HG03103 (cell line): ENCODE data around the gene IRAK3.
"Not testable (repeated sequence)": the region's sequence is repeated elsewhere in the genome, so short reads cannot be mapped to it uniquely, and the experiment has no call there.

Experiments used
- ATAC-seq: cut with Tn5 transposase; IDR thresholded peaks from one replicate; pipeline ENCODE4 v1.9.1; 2021; ENCODE audit warnings: low read depth; ENCODE audit not compliant: unreplicated experiment

IRAK3 gene

DNA sequence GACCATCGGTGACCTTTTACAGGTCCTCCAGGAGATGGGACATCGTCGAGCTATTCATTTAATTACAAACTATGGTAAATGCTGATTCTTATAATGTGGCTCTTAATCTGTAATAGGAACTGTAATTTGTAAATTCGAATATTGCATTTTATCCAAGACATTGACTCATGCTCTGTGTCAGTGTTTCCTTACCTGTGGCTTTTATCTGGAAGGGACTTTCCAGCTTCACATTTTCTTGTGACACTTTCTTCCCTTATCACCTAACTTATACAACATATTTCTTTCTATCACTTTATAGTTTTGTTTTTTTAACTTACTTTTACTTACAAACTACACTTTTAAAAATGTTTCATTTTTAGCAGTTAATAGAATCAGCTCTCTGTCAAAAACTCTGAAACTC lies 14.8 kb downstream of the IRAK3 start:
- ATAC-seq: no peak

DNA sequence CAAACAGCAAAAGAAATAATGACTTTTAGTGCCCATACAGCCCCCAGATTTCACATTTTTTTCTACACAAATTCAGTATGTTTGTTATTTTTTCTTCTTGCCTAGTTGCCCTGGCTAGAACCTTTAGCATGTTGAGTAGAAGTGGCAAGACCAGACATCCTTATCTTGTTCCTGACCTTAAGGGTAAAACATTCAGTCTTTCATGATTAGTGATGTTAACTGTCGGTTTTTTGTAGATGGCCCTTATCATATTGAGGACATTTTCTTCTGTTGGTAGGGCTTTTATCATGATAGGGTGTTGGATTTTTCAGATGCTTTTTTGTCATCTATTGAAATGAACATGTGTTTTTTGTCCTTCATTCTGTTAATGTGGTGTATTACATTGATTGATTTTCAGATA lies 17.1 kb downstream of the IRAK3 start:
- ATAC-seq: no peak

DNA sequence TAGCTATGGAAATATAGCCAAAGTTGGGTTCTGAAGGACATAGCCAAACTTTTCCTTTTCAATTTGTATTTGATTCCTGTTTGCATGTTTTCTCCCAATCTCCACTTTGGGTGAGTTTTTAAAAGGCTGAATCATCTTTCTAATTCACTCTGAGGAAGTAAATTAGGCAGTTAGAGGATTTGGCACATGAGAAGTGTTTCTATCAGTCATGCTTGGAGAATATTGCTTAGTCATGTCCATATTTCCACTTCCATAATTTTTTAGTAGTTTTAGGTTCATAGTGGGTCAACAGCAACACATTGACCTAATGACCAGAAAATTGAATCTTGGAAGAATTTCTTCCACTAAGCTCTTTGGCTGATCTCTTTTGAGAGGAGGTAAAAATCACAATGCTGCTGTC lies 21.8 kb downstream of the IRAK3 start:
- ATAC-seq: no peak

DNA sequence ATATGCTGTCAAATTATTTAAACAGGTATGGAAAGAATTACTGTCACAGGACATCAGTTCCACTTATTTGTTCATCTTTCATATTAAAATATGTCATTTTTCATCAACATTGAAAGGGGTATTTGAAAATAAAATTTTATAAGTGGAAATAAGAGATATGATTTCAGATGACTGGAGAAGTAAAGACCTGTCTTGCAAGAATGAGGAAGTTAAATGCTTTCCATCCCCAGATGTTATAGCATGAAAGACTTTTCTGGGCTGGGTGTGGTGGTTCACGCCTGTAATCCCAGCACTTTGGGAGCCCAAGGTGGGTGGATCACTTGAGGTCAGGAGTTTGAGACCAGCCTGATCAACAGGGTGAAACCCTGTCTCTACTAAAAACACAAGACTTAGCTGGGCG lies 22.6 kb downstream of the IRAK3 start:
- not testable (repeated sequence) for ATAC-seq

DNA sequence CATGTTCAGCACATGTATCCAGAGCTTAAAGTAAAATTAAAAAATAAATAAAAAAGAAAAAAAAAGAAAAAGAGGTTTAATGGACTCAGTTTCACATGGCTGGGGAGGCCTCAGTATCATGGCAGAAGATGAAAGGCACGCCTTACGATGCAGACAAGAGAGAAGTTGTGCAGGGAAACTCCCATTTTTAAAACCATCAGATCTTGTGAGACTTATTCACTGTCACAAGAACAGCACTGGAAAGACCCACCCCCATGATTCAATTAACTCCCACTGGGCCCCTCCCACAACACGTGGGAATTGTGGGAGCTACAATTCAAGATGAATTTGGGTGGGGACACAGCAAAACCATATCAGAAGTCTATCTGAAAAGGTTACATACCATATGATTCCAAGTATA lies 24.0 kb downstream of the IRAK3 start:
- ATAC-seq: not testable (repeated sequence)

DNA sequence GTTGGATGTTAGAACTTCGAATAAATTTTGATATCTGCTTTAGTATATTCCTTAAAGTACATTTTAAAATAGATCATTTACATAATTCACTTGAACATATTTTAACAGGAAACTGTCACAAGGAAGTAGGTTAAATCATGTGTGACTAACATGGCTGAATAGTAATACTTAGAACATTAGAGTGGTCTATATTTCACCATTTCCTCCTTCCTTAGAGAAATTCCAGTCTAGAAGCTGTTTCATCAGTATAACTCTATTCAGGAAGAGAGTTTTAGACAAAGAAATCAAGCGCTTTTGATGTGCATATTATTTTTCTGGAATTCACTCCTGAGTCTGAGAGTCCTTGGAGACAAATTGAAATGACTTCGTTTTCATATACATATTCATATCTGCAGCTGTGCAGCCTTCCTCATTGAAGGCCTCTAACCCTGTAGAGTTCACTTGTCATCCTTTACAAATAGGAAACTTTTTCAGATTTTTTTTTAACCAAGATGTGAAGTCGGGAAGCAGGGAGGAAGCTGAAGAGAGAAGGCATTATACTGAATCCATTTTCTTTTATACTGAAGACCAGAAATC lies 28.4 kb downstream of the IRAK3 start:
- no peak for ATAC-seq

DNA sequence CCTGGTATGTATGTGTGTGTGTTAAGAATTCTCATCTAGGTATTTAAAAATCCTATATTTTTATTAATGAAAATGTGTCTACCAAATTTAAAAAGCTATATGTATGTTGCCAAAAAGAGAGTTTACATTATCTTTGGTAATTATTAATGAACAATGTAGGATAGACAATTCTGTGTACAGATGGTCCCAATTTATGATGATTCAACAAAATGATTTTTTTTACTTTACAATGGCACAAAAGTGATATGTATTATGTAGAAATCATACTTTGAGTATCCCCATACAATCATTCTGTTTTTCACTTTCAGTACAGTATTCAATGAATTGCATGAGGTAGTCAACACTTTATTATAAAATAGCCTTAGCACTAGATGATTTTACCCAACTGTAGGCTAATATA lies 39.4 kb downstream of the IRAK3 start:
- ATAC-seq: no peak

DNA sequence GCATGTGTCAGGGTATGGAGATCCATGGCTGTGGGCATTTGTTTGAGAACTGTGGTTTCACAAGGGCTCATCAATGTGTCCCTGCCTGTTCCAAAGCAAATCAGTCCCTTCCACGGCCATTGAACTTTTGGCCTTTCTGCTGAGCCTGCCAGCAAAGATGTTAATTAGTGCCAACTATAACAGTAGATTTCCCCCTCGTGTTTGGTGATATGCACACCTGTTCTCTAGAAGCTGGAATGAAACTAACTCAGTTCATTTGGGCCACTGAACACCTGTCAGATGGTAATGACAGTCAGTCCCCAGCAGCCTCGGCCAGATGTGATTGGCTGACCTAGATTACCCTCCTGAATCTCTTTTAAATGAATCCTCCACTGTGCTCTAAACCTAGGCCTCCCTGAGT lies 43.2 kb downstream of the IRAK3 start:
- no peak for ATAC-seq

DNA sequence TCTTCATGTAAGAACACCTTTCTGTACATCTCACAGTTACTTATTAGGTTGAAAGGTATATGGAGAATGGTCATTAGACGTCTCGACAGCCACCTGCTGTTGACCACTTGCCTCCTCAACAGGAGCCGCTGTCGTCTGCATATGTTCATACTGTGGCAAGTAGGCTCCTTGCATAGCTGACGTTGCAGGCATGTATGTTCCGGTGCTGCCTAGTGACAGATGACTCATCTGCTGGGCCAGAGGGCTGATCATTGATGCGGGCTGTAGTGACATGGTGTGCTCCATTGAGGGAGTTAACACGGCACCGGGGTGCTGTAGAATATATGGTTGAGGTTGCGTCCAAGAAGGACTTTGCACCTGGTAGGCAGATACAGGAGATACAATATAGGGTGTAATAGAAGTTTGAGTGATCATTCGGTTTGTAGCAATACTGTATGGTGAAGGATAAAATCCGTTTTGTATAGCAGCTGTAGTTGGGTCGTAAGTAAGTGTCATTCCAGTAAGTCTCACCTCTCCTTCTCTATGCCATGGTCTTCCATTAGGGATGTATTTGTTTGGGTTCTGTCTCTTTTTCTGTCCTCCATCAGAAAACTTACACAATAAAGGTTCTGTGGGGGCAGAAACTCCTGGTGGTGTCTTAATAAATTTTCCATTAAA lies 45.2 kb downstream of the IRAK3 start:
- peak; percentile 80 for ATAC-seq

DNA sequence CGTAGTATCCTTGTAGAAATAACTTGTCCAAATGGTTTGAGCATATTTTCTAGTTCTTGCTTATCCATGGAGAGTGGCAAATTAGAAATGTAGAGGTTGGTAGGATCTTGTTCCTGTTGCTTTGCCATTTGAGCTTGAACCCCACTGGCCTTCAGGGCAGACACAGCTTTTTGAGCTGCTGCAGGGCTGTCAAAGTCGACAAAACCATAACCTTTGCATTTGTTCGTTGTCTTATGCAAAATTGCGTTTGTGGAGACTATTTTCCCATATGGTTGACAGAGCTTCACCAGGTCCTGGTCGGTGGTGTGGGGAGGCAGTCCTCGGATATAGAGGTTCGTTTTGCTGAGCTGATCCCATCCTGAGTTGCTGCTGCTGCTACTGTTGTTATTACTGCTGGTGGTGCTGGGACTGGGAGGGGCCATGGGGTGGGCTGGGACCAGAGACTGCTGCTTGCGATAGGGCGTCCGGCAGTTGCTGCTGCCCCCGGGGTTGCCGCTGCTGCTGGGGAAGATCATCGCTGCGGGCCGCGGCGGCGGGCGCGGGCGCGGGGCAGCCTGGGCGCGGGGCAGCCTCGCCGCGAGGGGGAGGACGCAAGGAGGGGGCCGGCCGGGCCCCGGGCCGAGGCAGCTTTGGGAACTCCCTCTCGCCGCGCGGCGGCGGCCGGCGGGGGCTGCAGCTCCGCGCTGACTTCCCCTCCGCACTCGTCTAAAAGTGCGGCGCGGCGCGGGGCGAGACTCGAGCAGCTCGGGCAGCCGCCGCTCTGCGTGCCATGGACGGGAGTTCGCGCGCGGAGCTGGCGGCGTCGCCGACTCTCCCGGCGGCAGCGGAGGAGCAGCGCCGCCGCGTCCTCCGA lies 46.0 kb downstream of the IRAK3 start:
- peak; percentile 43 for ATAC-seq

DNA sequence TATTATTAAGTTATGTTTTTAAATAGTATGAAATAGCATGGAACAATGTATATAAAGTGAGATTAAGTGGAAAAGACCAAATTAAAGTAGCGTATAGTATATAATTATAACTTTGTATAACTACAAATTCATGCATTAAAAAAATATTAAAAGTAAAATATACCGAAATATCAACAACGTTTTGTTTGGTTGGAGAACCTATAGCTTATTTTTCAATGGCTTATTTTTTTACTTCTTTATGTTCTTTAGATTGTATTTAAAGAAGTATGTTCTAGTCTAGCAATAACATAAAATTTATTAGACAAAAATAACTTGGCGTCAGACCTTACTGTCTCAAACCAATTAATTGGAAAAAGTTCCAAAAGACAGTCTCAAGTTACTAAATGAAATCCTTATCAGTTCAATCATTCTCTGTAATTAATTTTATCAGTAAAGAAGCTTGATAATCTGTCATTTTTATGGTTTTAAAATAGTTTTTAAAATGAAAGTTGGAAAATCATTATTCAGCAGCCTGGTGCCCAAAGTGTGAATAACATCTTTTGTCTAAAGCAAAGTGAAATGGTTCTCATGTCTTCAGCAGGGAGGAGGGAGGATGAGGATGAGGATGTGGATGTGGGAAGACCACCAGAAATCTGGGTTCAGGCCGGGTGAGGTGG lies 46.7 kb downstream of the IRAK3 start:
- ATAC-seq: no peak

DNA sequence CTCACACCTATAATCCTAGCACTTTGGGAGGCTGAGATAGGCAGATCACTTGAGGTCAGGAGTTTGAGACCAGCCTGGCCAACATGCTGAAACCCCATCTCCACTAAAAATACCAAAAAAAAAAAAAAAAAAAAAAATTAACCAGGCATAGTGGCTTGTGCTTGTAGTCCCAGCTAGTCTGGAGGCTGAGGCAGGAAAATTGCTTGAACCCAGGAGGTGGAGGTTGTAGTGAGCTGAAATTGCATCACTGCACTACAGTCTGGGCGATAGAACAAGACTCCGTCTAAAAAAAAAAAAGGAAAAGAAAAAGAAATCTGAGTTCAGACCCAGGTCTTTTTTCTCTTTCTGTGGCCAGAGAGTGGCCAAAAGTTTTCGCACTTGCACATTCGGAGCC lies 47.3 kb downstream of the IRAK3 start:
- not testable (repeated sequence) for ATAC-seq

DNA sequence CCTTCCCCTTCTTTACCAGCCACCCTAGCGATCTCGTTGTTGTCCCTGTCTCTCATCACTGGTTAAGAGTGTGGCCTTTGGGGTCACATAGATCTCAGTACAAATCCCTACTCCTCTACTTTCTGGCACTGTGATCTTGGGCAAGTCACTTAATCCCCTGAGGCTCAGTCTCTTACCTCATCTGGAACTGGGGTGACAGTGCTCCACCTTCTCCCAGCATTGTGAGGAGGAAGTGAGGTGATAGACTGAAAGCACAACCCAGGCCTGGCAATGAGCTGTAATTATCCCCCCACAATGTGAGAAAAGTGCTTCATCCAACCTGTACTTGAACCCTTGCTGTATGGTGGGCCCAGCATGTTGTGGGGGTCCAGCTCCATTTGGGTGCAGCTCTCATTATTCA lies 48.0 kb downstream of the IRAK3 start:
- ATAC-seq: no peak

DNA sequence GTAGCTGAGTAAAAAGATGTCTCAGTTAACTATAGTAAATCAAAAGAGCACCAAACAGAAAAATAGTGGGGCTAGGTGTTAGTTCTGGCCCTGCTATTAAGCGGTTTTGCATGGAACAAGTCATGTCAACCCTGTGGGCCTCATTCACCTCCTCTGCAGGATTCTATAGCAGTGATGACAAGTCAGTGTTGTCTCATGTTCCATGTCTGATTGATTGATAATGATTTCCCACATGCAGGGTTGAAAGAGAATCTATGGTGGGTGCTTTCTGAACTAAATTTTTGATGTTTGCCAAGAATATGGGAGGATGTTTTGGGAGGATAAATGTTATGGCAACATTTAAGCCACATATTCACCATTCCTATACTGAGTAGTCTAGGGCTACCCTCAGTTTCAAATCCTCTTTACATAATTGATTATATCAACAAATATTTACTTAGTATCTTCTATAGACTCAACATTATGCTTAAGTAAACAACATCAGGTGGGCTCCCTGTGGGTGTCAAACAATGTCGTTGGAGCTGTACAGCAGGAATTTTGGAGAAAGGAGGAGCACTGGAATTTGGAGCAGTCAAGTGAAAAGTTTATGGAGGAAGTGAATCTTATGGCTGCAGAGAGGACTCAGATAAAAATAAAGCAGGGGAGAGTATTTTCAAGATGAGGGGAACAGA lies 48.6 kb downstream of the IRAK3 start:
- ATAC-seq: no peak

DNA sequence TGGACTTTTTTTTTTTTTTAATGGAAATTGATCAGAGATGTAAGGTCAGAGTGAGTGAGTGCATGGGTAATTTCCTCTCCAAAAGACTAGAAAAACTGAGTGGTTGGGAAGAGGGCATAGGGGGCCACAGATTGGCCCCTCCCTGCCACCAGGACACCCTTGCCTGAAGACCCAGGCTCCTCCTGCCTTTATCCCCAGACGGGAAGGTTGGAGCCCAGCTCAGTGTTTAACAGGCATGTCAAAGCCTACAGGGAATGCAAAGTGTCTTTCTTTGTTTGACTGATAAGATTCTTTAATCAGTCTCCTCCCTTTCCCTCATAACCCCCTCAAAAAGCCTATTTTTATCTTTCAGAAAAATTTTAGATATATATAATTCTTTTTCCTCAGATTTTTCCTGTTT lies 50.3 kb downstream of the IRAK3 start:
- no peak for ATAC-seq

DNA sequence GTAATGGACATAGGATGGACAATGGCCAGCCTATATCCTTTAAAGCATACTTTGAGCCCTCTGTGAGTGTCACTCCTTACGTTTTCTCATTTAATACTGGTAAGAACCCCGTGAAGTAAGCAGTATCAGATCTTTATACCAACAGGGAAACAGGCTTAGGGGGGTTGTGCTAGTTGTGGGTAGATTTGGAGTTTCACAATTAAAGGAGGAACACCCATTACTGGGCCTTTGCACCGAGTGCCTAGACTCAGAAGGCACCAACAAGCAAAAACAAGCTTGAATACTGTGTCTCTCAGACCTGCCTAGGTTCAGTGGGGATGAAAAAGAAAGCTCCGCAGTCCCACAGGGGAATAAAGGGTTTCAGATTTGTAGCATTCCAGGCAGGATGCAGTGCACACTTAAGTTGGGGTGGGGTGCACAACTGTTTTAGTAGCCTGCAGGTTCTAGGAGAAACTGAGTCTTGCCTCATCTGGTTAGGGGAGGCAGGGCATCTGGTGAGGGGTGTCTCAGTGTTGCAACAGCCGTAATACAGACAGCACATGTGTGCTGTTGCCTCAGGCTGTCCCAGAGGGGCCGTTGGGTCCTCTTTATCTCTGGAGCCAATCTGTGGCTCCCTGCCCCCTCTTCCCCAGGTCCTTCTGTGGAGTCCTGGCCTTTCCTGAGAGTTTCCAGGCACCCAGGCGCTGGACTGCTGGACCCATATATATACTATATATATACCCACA lies 51.2 kb downstream of the IRAK3 start:
- no peak for ATAC-seq

DNA sequence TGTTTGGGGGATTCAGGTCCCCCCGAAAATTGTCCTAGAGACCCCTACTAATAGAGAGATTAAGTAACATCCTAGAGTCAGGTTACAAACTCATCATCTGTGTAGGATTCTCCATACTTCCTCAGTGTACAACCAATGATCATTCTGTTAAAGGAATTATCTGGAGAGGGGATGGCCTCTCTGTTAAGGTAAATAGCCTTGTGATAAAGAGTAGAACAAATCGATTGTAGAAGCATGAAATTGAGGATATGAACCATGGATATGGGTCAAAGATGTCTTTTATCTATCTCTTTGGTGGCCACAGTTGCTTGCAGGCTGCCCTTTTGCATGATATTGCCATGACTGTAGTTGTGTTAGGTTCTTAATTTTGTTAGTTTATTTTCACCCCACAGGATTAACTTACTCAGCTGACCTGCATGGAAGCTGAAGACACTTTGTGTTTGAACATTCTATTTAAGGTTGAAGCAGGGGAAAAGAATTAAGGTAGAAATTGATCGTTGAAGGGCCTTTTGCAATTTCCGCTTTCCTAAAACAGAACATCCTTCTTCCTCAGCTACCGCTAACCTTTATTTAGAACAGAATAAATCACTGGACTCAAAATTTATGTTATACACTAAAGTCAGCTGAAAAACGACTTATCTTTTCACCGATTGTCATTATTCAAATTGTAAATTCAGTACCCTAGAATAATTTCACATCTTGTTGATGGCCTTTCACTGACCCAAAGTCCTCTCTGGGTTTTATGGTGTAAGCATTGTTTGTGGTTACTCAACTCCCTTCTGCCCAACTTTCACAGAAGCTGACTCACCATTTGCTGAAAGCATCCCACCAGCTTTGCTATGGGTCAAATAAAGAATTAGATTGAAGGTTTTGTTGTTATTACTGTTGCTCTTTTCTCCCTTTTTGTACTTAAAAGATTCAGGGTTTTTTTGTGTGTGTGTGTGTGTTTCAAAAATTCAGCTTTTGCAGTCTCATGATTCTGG lies 52.3 kb downstream of the IRAK3 start:
- ATAC-seq: no peak

DNA sequence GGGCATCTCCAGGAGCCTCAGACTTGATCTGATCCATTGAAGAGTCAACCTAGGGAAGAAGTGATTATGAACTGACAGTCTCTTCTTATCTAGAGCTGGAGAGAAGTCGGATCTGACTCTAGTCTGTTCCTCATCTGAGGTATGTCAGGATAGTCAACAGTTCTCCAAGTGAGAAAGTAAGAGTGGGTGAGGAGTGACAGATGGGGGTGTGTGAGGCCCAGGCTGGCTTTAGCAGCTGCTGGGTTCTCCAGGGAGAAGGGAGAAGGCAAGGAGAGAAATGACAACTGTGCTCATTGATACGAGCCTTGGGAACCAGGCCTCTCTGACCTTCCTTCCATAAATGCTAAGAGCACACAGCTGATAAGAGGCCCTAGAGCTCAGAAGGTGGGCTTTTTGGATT lies 53.3 kb downstream of the IRAK3 start:
- no peak for ATAC-seq

DNA sequence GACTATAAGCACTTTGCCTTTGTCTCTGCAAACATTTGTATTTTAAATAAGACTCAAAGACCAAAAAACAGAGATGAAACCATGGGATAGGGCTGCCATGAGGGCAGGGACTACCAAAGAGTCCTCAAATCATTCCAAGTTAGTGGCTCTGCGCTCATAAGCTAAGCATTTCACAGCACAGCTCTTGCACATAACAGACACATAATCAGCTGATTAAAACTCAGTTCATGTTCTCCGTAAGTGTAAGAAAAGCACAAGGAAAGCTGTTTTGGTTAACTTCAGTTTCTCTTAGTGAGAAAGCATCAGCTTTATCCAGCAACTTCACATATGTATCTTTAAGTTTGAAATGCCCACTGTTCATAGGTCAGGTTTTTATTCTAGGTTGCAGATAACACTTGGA lies 54.9 kb downstream of the IRAK3 start:
- no peak for ATAC-seq
